Erythroblast (primary cell): ENCODE data around the gene RRP8.

Experiments used
- GATA1 ChIP-seq: IDR thresholded peaks from 2 replicates; pipeline ENCODE4 v1.6.1; 2011; ENCODE audit warnings: low read depth, mild to moderate bottlenecking, control low read depth, low read length, moderate library complexity
- POLR2A ChIP-seq: IDR thresholded peaks from 2 replicates; pipeline ENCODE4 v1.6.1; 2011; ENCODE audit warnings: mild to moderate bottlenecking, low read length

- TF ChIP-seq POLR2A (peak; percentile 47), GATA1 (peak; percentile 40)
Measured at GRCh38 chr11:6554828-6555706, 48.3 kb downstream of the RRP8 start.
